ENCODE results near the gene IRAK3. TPM values are rescaled to one million over a fixed set of nuclear protein-coding genes. Genes with fewer than 3 reads are reported as not detected.
"Not testable (repeated sequence)": the region's sequence is repeated elsewhere in the genome, so short reads cannot be mapped to it uniquely, and the experiment has no call there.

IRAK3 gene
- total RNA-seq, 8 experiments from 2014 or later, result 0.27 to 79.2 (median 0.52) TPM

DNA sequence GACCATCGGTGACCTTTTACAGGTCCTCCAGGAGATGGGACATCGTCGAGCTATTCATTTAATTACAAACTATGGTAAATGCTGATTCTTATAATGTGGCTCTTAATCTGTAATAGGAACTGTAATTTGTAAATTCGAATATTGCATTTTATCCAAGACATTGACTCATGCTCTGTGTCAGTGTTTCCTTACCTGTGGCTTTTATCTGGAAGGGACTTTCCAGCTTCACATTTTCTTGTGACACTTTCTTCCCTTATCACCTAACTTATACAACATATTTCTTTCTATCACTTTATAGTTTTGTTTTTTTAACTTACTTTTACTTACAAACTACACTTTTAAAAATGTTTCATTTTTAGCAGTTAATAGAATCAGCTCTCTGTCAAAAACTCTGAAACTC lies 14.8 kb downstream of the IRAK3 start:
- H3K27ac ChIP-seq, result no peak overlapping the region
- 43 to 80% (median 70%) methylated on average over 1 to 4 of the region's 4 CpGs for WGBS, 10 experiments
- peak in 1 of 8 experiments; percentile 30 for ATAC-seq (replicated peaks in 6 of 8)
- in situ Hi-C loops (cut with MboI; ENCODE audit: low pct_unique_long_range_greater_than_20kb in 2 of 9, low sequenced_read_pairs in 9 of 9, unreplicated experiment in 9 of 9), result no loop called here
- no peak overlapping the region for H3K4me3 ChIP-seq
- H3K4me1 ChIP-seq (replicated peaks in 1 of 2), result no peaks in the 10 kb centered on the region

DNA sequence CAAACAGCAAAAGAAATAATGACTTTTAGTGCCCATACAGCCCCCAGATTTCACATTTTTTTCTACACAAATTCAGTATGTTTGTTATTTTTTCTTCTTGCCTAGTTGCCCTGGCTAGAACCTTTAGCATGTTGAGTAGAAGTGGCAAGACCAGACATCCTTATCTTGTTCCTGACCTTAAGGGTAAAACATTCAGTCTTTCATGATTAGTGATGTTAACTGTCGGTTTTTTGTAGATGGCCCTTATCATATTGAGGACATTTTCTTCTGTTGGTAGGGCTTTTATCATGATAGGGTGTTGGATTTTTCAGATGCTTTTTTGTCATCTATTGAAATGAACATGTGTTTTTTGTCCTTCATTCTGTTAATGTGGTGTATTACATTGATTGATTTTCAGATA lies 17.1 kb downstream of the IRAK3 start:
- Histone ChIP-seq H3K27ac (no peak overlapping the region), H3K4me1 (replicated peaks in 1 of 2) (no peaks in the 10 kb centered on the region), H3K4me3 (no peak overlapping the region)
- in situ Hi-C loops (cut with MboI; ENCODE audit: low pct_unique_long_range_greater_than_20kb in 2 of 9, low sequenced_read_pairs in 9 of 9, unreplicated experiment in 9 of 9), result no loop called here
- WGBS, 10 experiments, result 56 to 100% (median 100%) methylated on average over 1 of the region's 1 CpG; no CpG with 5 or more reads in 3 of the 10 experiments
- ATAC-seq (replicated peaks in 6 of 8), result no peak

DNA sequence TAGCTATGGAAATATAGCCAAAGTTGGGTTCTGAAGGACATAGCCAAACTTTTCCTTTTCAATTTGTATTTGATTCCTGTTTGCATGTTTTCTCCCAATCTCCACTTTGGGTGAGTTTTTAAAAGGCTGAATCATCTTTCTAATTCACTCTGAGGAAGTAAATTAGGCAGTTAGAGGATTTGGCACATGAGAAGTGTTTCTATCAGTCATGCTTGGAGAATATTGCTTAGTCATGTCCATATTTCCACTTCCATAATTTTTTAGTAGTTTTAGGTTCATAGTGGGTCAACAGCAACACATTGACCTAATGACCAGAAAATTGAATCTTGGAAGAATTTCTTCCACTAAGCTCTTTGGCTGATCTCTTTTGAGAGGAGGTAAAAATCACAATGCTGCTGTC lies 21.8 kb downstream of the IRAK3 start:
- in situ Hi-C loops (cut with MboI; ENCODE audit: low pct_unique_long_range_greater_than_20kb in 2 of 9, low sequenced_read_pairs in 9 of 9, unreplicated experiment in 9 of 9), result no loop called here
- no peak overlapping the region for H3K27ac ChIP-seq
- H3K4me1 ChIP-seq (replicated peaks in 1 of 2), result no peaks in the 10 kb centered on the region
- peak in 2 of 8 experiments; percentile 54 to 57 for ATAC-seq (replicated peaks in 6 of 8)
- H3K4me3 ChIP-seq, result no peak overlapping the region

DNA sequence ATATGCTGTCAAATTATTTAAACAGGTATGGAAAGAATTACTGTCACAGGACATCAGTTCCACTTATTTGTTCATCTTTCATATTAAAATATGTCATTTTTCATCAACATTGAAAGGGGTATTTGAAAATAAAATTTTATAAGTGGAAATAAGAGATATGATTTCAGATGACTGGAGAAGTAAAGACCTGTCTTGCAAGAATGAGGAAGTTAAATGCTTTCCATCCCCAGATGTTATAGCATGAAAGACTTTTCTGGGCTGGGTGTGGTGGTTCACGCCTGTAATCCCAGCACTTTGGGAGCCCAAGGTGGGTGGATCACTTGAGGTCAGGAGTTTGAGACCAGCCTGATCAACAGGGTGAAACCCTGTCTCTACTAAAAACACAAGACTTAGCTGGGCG lies 22.6 kb downstream of the IRAK3 start:
- H3K27ac ChIP-seq; in situ Hi-C loops (cut with MboI; ENCODE audit: low pct_unique_long_range_greater_than_20kb in 2 of 9, low sequenced_read_pairs in 9 of 9, unreplicated experiment in 9 of 9); H3K4me3 ChIP-seq; H3K4me1 ChIP-seq (replicated peaks in 1 of 2); ATAC-seq (replicated peaks in 6 of 8): not testable (repeated sequence)
- 60 to 85% (median 83%) methylated on average over 1 to 2 of the region's 2 CpGs; no CpG with 5 or more reads in 4 of the 10 experiments for WGBS, 10 experiments

DNA sequence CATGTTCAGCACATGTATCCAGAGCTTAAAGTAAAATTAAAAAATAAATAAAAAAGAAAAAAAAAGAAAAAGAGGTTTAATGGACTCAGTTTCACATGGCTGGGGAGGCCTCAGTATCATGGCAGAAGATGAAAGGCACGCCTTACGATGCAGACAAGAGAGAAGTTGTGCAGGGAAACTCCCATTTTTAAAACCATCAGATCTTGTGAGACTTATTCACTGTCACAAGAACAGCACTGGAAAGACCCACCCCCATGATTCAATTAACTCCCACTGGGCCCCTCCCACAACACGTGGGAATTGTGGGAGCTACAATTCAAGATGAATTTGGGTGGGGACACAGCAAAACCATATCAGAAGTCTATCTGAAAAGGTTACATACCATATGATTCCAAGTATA lies 24.0 kb downstream of the IRAK3 start:
- H3K27ac ChIP-seq; H3K4me3 ChIP-seq; in situ Hi-C loops (cut with MboI; ENCODE audit: low pct_unique_long_range_greater_than_20kb in 2 of 9, low sequenced_read_pairs in 9 of 9, unreplicated experiment in 9 of 9); H3K4me1 ChIP-seq (replicated peaks in 1 of 2): not testable (repeated sequence)
- 13 to 100% (median 100%) methylated on average over 1 to 2 of the region's 3 CpGs; no CpG with 5 or more reads in 2 of the 10 experiments for WGBS, 10 experiments
- peak in 1 of 8 experiments; percentile 13 for ATAC-seq (replicated peaks in 6 of 8)

DNA sequence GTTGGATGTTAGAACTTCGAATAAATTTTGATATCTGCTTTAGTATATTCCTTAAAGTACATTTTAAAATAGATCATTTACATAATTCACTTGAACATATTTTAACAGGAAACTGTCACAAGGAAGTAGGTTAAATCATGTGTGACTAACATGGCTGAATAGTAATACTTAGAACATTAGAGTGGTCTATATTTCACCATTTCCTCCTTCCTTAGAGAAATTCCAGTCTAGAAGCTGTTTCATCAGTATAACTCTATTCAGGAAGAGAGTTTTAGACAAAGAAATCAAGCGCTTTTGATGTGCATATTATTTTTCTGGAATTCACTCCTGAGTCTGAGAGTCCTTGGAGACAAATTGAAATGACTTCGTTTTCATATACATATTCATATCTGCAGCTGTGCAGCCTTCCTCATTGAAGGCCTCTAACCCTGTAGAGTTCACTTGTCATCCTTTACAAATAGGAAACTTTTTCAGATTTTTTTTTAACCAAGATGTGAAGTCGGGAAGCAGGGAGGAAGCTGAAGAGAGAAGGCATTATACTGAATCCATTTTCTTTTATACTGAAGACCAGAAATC lies 28.4 kb downstream of the IRAK3 start:
- H3K27ac ChIP-seq, result no peak overlapping the region
- in situ Hi-C loops (cut with MboI; ENCODE audit: low pct_unique_long_range_greater_than_20kb in 2 of 9, low sequenced_read_pairs in 9 of 9, unreplicated experiment in 9 of 9), result no loop called here
- WGBS, 10 experiments, result 14 to 89% (median 60%) methylated on average over 1 to 4 of the region's 4 CpGs
- H3K4me3 ChIP-seq, result no peak overlapping the region
- peak in 3 of 8 experiments; percentile 64 to 73 (median 66) for ATAC-seq (replicated peaks in 6 of 8)
- H3K4me1 ChIP-seq (replicated peaks in 1 of 2), result no peaks in the 10 kb centered on the region

DNA sequence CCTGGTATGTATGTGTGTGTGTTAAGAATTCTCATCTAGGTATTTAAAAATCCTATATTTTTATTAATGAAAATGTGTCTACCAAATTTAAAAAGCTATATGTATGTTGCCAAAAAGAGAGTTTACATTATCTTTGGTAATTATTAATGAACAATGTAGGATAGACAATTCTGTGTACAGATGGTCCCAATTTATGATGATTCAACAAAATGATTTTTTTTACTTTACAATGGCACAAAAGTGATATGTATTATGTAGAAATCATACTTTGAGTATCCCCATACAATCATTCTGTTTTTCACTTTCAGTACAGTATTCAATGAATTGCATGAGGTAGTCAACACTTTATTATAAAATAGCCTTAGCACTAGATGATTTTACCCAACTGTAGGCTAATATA lies 39.4 kb downstream of the IRAK3 start:
- ATAC-seq (replicated peaks in 6 of 8), result no peak

DNA sequence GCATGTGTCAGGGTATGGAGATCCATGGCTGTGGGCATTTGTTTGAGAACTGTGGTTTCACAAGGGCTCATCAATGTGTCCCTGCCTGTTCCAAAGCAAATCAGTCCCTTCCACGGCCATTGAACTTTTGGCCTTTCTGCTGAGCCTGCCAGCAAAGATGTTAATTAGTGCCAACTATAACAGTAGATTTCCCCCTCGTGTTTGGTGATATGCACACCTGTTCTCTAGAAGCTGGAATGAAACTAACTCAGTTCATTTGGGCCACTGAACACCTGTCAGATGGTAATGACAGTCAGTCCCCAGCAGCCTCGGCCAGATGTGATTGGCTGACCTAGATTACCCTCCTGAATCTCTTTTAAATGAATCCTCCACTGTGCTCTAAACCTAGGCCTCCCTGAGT lies 43.2 kb downstream of the IRAK3 start:
- 27 to 63% (median 50%) methylated on average over 1 to 2 of the region's 3 CpGs; no CpG with 5 or more reads in 5 of the 10 experiments for WGBS, 10 experiments
- ATAC-seq (replicated peaks in 6 of 8), result no peak
- in situ Hi-C loops (cut with MboI; ENCODE audit: low pct_unique_long_range_greater_than_20kb in 2 of 9, low sequenced_read_pairs in 9 of 9, unreplicated experiment in 9 of 9), result no loop called here
- Histone ChIP-seq H3K27ac (no peak overlapping the region), H3K4me1 (replicated peaks in 1 of 2) (no peaks in the 10 kb centered on the region), H3K4me3 (no peak overlapping the region)

More for the DNA sequence above, 39.4 kb downstream of the IRAK3 start:
- in situ Hi-C loops (cut with MboI; ENCODE audit: low pct_unique_long_range_greater_than_20kb in 2 of 9, low sequenced_read_pairs in 9 of 9, unreplicated experiment in 9 of 9), result no loop called here
- Histone ChIP-seq H3K27ac (no peak overlapping the region), H3K4me1 (replicated peaks in 1 of 2) (no peaks in the 10 kb centered on the region), H3K4me3 (no peak overlapping the region)

DNA sequence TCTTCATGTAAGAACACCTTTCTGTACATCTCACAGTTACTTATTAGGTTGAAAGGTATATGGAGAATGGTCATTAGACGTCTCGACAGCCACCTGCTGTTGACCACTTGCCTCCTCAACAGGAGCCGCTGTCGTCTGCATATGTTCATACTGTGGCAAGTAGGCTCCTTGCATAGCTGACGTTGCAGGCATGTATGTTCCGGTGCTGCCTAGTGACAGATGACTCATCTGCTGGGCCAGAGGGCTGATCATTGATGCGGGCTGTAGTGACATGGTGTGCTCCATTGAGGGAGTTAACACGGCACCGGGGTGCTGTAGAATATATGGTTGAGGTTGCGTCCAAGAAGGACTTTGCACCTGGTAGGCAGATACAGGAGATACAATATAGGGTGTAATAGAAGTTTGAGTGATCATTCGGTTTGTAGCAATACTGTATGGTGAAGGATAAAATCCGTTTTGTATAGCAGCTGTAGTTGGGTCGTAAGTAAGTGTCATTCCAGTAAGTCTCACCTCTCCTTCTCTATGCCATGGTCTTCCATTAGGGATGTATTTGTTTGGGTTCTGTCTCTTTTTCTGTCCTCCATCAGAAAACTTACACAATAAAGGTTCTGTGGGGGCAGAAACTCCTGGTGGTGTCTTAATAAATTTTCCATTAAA lies 45.2 kb downstream of the IRAK3 start:
- peak; percentile 54 to 96 (median 93) for ATAC-seq (replicated peaks in 6 of 8)
- in situ Hi-C loops (cut with MboI; ENCODE audit: low pct_unique_long_range_greater_than_20kb in 2 of 9, low sequenced_read_pairs in 9 of 9, unreplicated experiment in 9 of 9); H3K27ac ChIP-seq; H3K4me1 ChIP-seq (replicated peaks in 1 of 2); H3K4me3 ChIP-seq: not testable (repeated sequence)
- WGBS, 10 experiments, result 32 to 86% (median 62%) methylated on average over 4 to 11 of the region's 13 CpGs; no CpG with 5 or more reads in 2 of the 10 experiments

DNA sequence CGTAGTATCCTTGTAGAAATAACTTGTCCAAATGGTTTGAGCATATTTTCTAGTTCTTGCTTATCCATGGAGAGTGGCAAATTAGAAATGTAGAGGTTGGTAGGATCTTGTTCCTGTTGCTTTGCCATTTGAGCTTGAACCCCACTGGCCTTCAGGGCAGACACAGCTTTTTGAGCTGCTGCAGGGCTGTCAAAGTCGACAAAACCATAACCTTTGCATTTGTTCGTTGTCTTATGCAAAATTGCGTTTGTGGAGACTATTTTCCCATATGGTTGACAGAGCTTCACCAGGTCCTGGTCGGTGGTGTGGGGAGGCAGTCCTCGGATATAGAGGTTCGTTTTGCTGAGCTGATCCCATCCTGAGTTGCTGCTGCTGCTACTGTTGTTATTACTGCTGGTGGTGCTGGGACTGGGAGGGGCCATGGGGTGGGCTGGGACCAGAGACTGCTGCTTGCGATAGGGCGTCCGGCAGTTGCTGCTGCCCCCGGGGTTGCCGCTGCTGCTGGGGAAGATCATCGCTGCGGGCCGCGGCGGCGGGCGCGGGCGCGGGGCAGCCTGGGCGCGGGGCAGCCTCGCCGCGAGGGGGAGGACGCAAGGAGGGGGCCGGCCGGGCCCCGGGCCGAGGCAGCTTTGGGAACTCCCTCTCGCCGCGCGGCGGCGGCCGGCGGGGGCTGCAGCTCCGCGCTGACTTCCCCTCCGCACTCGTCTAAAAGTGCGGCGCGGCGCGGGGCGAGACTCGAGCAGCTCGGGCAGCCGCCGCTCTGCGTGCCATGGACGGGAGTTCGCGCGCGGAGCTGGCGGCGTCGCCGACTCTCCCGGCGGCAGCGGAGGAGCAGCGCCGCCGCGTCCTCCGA lies 46.0 kb downstream of the IRAK3 start:
- peak overlapping the region; percentile 32 to 42 (median 36) for H3K4me3 ChIP-seq
- in situ Hi-C loops (cut with MboI; ENCODE audit: low pct_unique_long_range_greater_than_20kb in 2 of 9, low sequenced_read_pairs in 9 of 9, unreplicated experiment in 9 of 9); H3K27ac ChIP-seq; H3K4me1 ChIP-seq (replicated peaks in 1 of 2): not testable (repeated sequence)
- peak; percentile 79 to 90 (median 84) for ATAC-seq (replicated peaks in 6 of 8)
- WGBS, 10 experiments, result 0 to 50% (median 9%) methylated on average over 1 to 13 of the region's 72 CpGs; no CpG with 5 or more reads in 2 of the 10 experiments

DNA sequence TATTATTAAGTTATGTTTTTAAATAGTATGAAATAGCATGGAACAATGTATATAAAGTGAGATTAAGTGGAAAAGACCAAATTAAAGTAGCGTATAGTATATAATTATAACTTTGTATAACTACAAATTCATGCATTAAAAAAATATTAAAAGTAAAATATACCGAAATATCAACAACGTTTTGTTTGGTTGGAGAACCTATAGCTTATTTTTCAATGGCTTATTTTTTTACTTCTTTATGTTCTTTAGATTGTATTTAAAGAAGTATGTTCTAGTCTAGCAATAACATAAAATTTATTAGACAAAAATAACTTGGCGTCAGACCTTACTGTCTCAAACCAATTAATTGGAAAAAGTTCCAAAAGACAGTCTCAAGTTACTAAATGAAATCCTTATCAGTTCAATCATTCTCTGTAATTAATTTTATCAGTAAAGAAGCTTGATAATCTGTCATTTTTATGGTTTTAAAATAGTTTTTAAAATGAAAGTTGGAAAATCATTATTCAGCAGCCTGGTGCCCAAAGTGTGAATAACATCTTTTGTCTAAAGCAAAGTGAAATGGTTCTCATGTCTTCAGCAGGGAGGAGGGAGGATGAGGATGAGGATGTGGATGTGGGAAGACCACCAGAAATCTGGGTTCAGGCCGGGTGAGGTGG lies 46.7 kb downstream of the IRAK3 start:
- 0 to 47% (median 27%) methylated on average over 1 to 5 of the region's 5 CpGs for WGBS, 10 experiments
- Histone ChIP-seq H3K4me1 (replicated peaks in 1 of 2) (peaks cover 0 to 5% of the 10 kb centered on the region in 2 donors), H3K27ac (no peak overlapping the region), H3K4me3 (peak overlapping the region; percentile 32 to 42 (median 36))
- ATAC-seq (replicated peaks in 6 of 8), result no peak
- in situ Hi-C loops (cut with MboI; ENCODE audit: low pct_unique_long_range_greater_than_20kb in 2 of 9, low sequenced_read_pairs in 9 of 9, unreplicated experiment in 9 of 9), result no loop called here

DNA sequence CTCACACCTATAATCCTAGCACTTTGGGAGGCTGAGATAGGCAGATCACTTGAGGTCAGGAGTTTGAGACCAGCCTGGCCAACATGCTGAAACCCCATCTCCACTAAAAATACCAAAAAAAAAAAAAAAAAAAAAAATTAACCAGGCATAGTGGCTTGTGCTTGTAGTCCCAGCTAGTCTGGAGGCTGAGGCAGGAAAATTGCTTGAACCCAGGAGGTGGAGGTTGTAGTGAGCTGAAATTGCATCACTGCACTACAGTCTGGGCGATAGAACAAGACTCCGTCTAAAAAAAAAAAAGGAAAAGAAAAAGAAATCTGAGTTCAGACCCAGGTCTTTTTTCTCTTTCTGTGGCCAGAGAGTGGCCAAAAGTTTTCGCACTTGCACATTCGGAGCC lies 47.3 kb downstream of the IRAK3 start:
- WGBS, 10 experiments, result 83 to 100% (median 100%) methylated on average over 1 to 4 of the region's 4 CpGs; no CpG with 5 or more reads in 3 of the 10 experiments
- H3K27ac ChIP-seq; in situ Hi-C loops (cut with MboI; ENCODE audit: low pct_unique_long_range_greater_than_20kb in 2 of 9, low sequenced_read_pairs in 9 of 9, unreplicated experiment in 9 of 9); H3K4me3 ChIP-seq; H3K4me1 ChIP-seq (replicated peaks in 1 of 2); ATAC-seq (replicated peaks in 6 of 8): not testable (repeated sequence)

DNA sequence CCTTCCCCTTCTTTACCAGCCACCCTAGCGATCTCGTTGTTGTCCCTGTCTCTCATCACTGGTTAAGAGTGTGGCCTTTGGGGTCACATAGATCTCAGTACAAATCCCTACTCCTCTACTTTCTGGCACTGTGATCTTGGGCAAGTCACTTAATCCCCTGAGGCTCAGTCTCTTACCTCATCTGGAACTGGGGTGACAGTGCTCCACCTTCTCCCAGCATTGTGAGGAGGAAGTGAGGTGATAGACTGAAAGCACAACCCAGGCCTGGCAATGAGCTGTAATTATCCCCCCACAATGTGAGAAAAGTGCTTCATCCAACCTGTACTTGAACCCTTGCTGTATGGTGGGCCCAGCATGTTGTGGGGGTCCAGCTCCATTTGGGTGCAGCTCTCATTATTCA lies 48.0 kb downstream of the IRAK3 start:
- 60 to 100% (median 91%) methylated on average over 1 to 2 of the region's 2 CpGs; no CpG with 5 or more reads in 4 of the 10 experiments for WGBS, 10 experiments
- Histone ChIP-seq H3K4me1 (replicated peaks in 1 of 2) (peaks cover 0 to 12% of the 10 kb centered on the region in 2 donors), H3K4me3 (no peak overlapping the region), H3K27ac (no peak overlapping the region)
- in situ Hi-C loops (cut with MboI; ENCODE audit: low pct_unique_long_range_greater_than_20kb in 2 of 9, low sequenced_read_pairs in 9 of 9, unreplicated experiment in 9 of 9), result no loop called here
- no peak for ATAC-seq (replicated peaks in 6 of 8)
